GM19468 (cell line): Measurements from ENCODE around the gene NEURL1B.
"Not testable (repeated sequence)": the region's sequence is repeated elsewhere in the genome, so short reads cannot be mapped to it uniquely, and the experiment has no call there.

Source experiments
- ATAC-seq: cut with Tn5 transposase; IDR thresholded peaks from one replicate; pipeline ENCODE4 v1.9.1; 2021; ENCODE audit warnings: mild to moderate bottlenecking, moderate library complexity, moderate number of reproducible peaks; ENCODE audit not compliant: unreplicated experiment; ENCODE audit errors: extremely low read depth

Gene NEURL1B

GRCh38 chr5:172710676-172711075 is 69.6 kb downstream of the NEURL1B start:
- no peak for ATAC-seq

GRCh38 chr5:172711321-172711861 is 70.3 kb downstream of the NEURL1B start:
- ATAC-seq, result not testable (repeated sequence)

GRCh38 chr5:172712610-172713009 is 71.5 kb downstream of the NEURL1B start:
- ATAC-seq, result no peak

GRCh38 chr5:172713113-172713808 is 72.2 kb downstream of the NEURL1B start:
- no peak for ATAC-seq

GRCh38 chr5:172713809-172714490 is 72.9 kb downstream of the NEURL1B start:
- ATAC-seq, result no peak

GRCh38 chr5:172714491-172715420 is 73.7 kb downstream of the NEURL1B start:
- ATAC-seq, result no peak

- no peak for ATAC-seq
Observed at GRCh38 chr5:172715421-172715780, 74.3 kb downstream of the NEURL1B start.

- no peak for ATAC-seq
Observed at GRCh38 chr5:172715931-172716682, 75.0 kb downstream of the NEURL1B start.

GRCh38 chr5:172716796-172717313 is 75.8 kb downstream of the NEURL1B start:
- ATAC-seq, result no peak

GRCh38 chr5:172717481-172718195 is 76.6 kb downstream of the NEURL1B start:
- ATAC-seq, result no peak

GRCh38 chr5:172718527-172719114 is 77.6 kb downstream of the NEURL1B start:
- ATAC-seq, result no peak

GRCh38 chr5:172719211-172719610 is 78.1 kb downstream of the NEURL1B start:
- no peak for ATAC-seq

GRCh38 chr5:172720655-172721054 is 79.6 kb downstream of the NEURL1B start:
- no peak for ATAC-seq

- no peak for ATAC-seq
Observed at GRCh38 chr5:172721455-172722326, 80.6 kb downstream of the NEURL1B start.

GRCh38 chr5:172722327-172722815 is 81.3 kb downstream of the NEURL1B start:
- no peak for ATAC-seq

GRCh38 chr5:172723508-172723907 is 82.4 kb downstream of the NEURL1B start:
- ATAC-seq, result no peak
